Endothelial cell of umbilical vein (primary cell): ENCODE data around the gene UBR3. TPM values are rescaled to one million over a fixed set of nuclear protein-coding genes. Genes with fewer than 3 reads are reported as not detected.

Experiments used
- BruUV-seq: library from RNA; stranded (reverse); fragments of 400-500 nt; replicated peaks from 2 replicates; lab custom pipeline; 2021; lab: Mats Ljungman, UMichigan
- CTCF ChIA-PET: fragments of 300-600, 350-600 bp; sonication (Branson Sonifier 250); formaldehyde crosslinking; loops from one replicate; lab custom pipeline; 2021; ENCODE audit warnings: antibody characterized with exemption, inconsistent platforms; lab: Charles Lee
- POLR2A ChIA-PET: fragments of 300-600, 350-600 bp; sonication (Branson Sonifier 250); formaldehyde crosslinking; loops from one replicate; lab custom pipeline; 2021; ENCODE audit warnings: antibody characterized with exemption, inconsistent platforms; lab: Charles Lee
- DNase-seq: peaks from one replicate; pipeline ENCODE4 v3.0.0-alpha.2; 2011; ENCODE audit warnings: low read depth, low spot score
- FAIRE-seq: peaks from 2 replicates; lab custom pipeline; 2011; peaks lifted over from hg19 to GRCh38; lab: Jason Lieb, UNC
- H2AFZ ChIP-seq: 2 replicates; pipeline ENCODE4 v1.6.0; 2012; ENCODE audit warnings: low read depth, low read length, control low read depth, inconsistent platforms
- H3K27ac ChIP-seq: 2 replicates; pipeline ENCODE4 v1.5.1; 2011; ENCODE audit warnings: low read depth, mild to moderate bottlenecking, control low read depth, low read length, moderate library complexity; ENCODE audit not compliant: insufficient read depth
- H3K27me3 ChIP-seq, 2 experiments: 2 replicates each; pipeline versions ENCODE4 v1.6.0 to v1.6.1; 2011; ENCODE audit warnings: low read length in 2 of 2, mixed read lengths in 1 of 2; ENCODE audit not compliant: control insufficient read depth in 2 of 2, insufficient read depth in 2 of 2
- H3K36me3 ChIP-seq, 2 experiments: 2 replicates in 1 of 2; 3 replicates in 1 of 2; pipeline ENCODE4 v1.5.1; 2011; ENCODE audit warnings: low read length in 2 of 2, mild to moderate bottlenecking in 1 of 2, moderate library complexity in 1 of 2; ENCODE audit not compliant: control insufficient read depth in 2 of 2, insufficient read depth in 2 of 2; ENCODE audit errors: extremely low read depth in 1 of 2
- H3K4me1 ChIP-seq: 3 replicates; pipeline ENCODE4 v1.5.1; 2011; ENCODE audit warnings: mild to moderate bottlenecking, low read length; ENCODE audit not compliant: control insufficient read depth, insufficient read depth; ENCODE audit errors: extremely low read depth
- H3K4me2 ChIP-seq: 2 replicates; pipeline ENCODE4 v1.6.1; 2011; ENCODE audit warnings: low read length, control low read depth, mixed read lengths; ENCODE audit not compliant: insufficient read depth
- H3K4me3 ChIP-seq, 3 experiments: fragments of 200-600 bp in 1 of 3; sonication (generic), shearing (Covaris generic) in 1 of 3; replicated peaks in 1 of 3; 2 replicates each; pipeline ENCODE4 v1.5.1; 2011 to 2016; ENCODE audit warnings: control low read depth in 3 of 3, low read length in 3 of 3, mild to moderate bottlenecking in 2 of 3, inconsistent platforms in 1 of 3, low read depth in 1 of 3, moderate library complexity in 1 of 3; ENCODE audit not compliant: insufficient read depth in 1 of 3
- H3K79me2 ChIP-seq: 2 replicates; pipeline ENCODE4 v1.6.0; 2012; ENCODE audit warnings: low read length, inconsistent platforms; ENCODE audit not compliant: control insufficient read depth, insufficient read depth
- H3K9ac ChIP-seq: replicated peaks from 2 replicates; pipeline ENCODE3; 2011; ENCODE audit warnings: low read length, control low read depth; ENCODE audit not compliant: insufficient read depth; ENCODE audit errors: extremely low read depth
- H3K9me1 ChIP-seq: replicated peaks from 3 replicates; pipeline ENCODE4 v1.6.0; 2011; ENCODE audit warnings: mild to moderate bottlenecking, low read length; ENCODE audit not compliant: control insufficient read depth, insufficient read depth; ENCODE audit errors: extremely low read depth
- H3K9me3 ChIP-seq: replicated peaks from 2 replicates; pipeline ENCODE4 v1.5.1; 2012; ENCODE audit warnings: low read length, inconsistent platforms; ENCODE audit not compliant: control insufficient read depth, insufficient read depth
- H4K20me1 ChIP-seq: replicated peaks from 2 replicates; pipeline ENCODE3; 2011; ENCODE audit warnings: mild to moderate bottlenecking, low read length; ENCODE audit not compliant: control insufficient read depth, insufficient read depth; ENCODE audit errors: extremely low read depth
- CTCF ChIP-seq, 2 donors: IDR thresholded peaks; 1 replicate in 1 of 2; 2 replicates in 1 of 2; pipeline ENCODE4 v1.5.1; 2011; ENCODE audit warnings: low read length in 2 of 2, mild to moderate bottlenecking in 2 of 2, moderate library complexity in 2 of 2, control low read depth in 1 of 2, inconsistent platforms in 1 of 2, low read depth in 1 of 2; ENCODE audit not compliant: insufficient read depth in 1 of 2; ENCODE audit errors: extremely low read depth in 1 of 2
- EZH2 ChIP-seq: IDR thresholded peaks from 2 replicates; pipeline ENCODE4 v1.6.1; 2012; ENCODE audit warnings: borderline replicate concordance, low read depth, mild to moderate bottlenecking, moderate library complexity, low read length, inconsistent platforms; ENCODE audit not compliant: severe bottlenecking
- FOS ChIP-seq: IDR thresholded peaks from 2 replicates; pipeline ENCODE4 v1.6.1; 2011; ENCODE audit warnings: mild to moderate bottlenecking, low read length, moderate library complexity, borderline replicate concordance; ENCODE audit not compliant: insufficient read depth
- GATA2 ChIP-seq: IDR thresholded peaks from 2 replicates; pipeline ENCODE4 v1.7.0; 2011; ENCODE audit warnings: low read depth, mild to moderate bottlenecking, moderate library complexity, mixed read lengths, low read length; ENCODE audit not compliant: insufficient read length, insufficient read depth
- JUN ChIP-seq: IDR thresholded peaks from 2 replicates; pipeline ENCODE4 v1.6.1; 2011; ENCODE audit warnings: borderline replicate concordance, low read depth; ENCODE audit not compliant: insufficient read length, insufficient read depth
- MAX ChIP-seq: IDR thresholded peaks from 2 replicates; pipeline ENCODE4 v1.6.1; 2011; ENCODE audit not compliant: insufficient read depth, insufficient read length
- MYC ChIP-seq: IDR thresholded peaks from one replicate; pipeline ENCODE4 v1.6.1; 2011; ENCODE audit warnings: mild to moderate bottlenecking, low read depth, low read length
- POLR2A ChIP-seq: IDR thresholded peaks from 2 replicates; pipeline ENCODE4 v1.6.1; 2012; ENCODE audit warnings: low read depth, mild to moderate bottlenecking, control low read depth, low read length
- POLR2AphosphoS5 ChIP-seq: IDR thresholded peaks from 2 replicates; pipeline ENCODE4 v1.6.1; 2012; ENCODE audit warnings: low read depth, mild to moderate bottlenecking, control low read depth, low read length, moderate library complexity; ENCODE audit not compliant: insufficient read depth
- dilution Hi-C: fragments of 300-500 bp; cut with MboI; formaldehyde crosslinking; loops from one replicate; pipeline ENCODE4 v1.15.0; 2019; ENCODE audit warnings: low sequenced_read_pairs; ENCODE audit not compliant: extremely low pct_ligation_motif_present
- intact Hi-C: fragments of 100-400 bp; cut with micrococcal nuclease; formaldehyde crosslinking; loops from one replicate; pipeline ENCODE4 v1.10.0; 2022
- polyA plus RNA-seq, 4 experiments: library from polyadenylated mRNA; depleted of rRNA in 3 of 4; stranded (reverse) in 3 of 4; unstranded in 1 of 4; fragments of >200 nt; gene quantifications; 2 replicates each; pipeline versions ENCODE4 v1.2.1 to v1.2.3, GENCODE V29; 2011 to 2012; ENCODE audit warnings: missing spikeins in 1 of 4
- total RNA-seq: library from RNA; stranded (reverse); gene quantifications from 2 replicates; pipeline ENCODE4 v1.2.3, GENCODE V29; 2021

UBR3 gene
- total and polyA plus RNA-seq, 2 donors (not counting 3 experiments of a cell fraction or from before 2014, with no cell fraction given): 5.3 to 27.5 TPM

GRCh38 chr2:170087413-170087793 lies 260.1 kb downstream of the UBR3 start:
- dilution Hi-C loops (no loop called here), intact Hi-C loops (no loop called here)
- no peaks in the 10 kb centered on the region for H3K79me2 ChIP-seq
- no peak overlapping the region for H2AFZ ChIP-seq
- H3K4me3 ChIP-seq: no peak overlapping the region
- no peaks in the 10 kb centered on the region for H4K20me1 ChIP-seq
- no TSS peak for BruUV-seq
- H3K4me1 ChIP-seq: peaks cover 5% of the 10 kb centered on the region
- no peak overlapping the region for H3K27ac ChIP-seq
- no peak for FAIRE-seq
- DNase-seq: no peak
- no peak overlapping the region for H3K4me2 ChIP-seq
- CTCF ChIA-PET: no interaction called here
- H3K27me3 ChIP-seq: no peaks in the 10 kb centered on the region
- no peak overlapping the region for H3K9ac ChIP-seq
- peaks cover 0 to 2% of the 10 kb centered on the region in 2 experiments for H3K36me3 ChIP-seq
- TF ChIP-seq POLR2AphosphoS5: no peak
- POLR2A ChIA-PET: no interaction called here
- H3K9me3 ChIP-seq: no peaks in the 10 kb centered on the region
- H3K9me1 ChIP-seq: peaks cover 3% of the 10 kb centered on the region

DNA sequence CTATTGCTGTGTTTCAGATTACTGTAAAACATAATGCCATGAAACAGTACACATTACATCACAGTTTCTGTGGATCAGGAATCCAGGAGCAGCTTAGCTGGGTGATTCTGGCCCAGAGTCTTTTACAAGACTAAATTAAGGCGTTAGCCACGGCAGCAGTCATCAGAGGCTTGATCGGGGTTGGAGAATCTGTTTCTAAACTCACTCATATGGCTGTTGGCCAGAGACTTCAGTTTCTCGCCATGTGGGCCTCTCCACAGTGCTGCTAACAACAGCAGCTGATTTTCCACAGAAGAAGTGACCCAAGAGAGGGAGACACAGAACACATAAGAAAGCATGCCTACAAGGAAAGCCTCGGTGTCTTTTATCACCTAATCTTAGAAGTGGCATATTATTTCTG lies 261.5 kb downstream of the UBR3 start:
- H3K4me1 ChIP-seq: peaks cover 5% of the 10 kb centered on the region
- POLR2A ChIA-PET: no interaction called here
- FAIRE-seq (no peak), DNase-seq (no peak)
- H3K27ac ChIP-seq: no peak overlapping the region
- H3K9me1 ChIP-seq: peaks cover 3% of the 10 kb centered on the region
- no peak overlapping the region for H3K9ac ChIP-seq
- H2AFZ ChIP-seq: no peak overlapping the region
- CTCF ChIA-PET: interaction anchor here (1.0 to 1.2 kb wide), 2 partner anchors 10 to 609 kb away, joined by 3 to 4 read pairs; partner anchors contain the start of gene BBS5
- H4K20me1 ChIP-seq: no peaks in the 10 kb centered on the region
- H3K27me3 ChIP-seq: no peaks in the 10 kb centered on the region
- H3K36me3 ChIP-seq: no peaks in the 10 kb centered on the region
- no TSS peak for BruUV-seq
- no peak overlapping the region for H3K4me3 ChIP-seq
- H3K9me3 ChIP-seq: no peaks in the 10 kb centered on the region
- no peaks in the 10 kb centered on the region for H3K79me2 ChIP-seq
- TF ChIP-seq POLR2AphosphoS5 (no peak), JUN (no peak), MAX (no peak), EZH2 (no peak), GATA2 (no peak), MYC (no peak), POLR2A (no peak), CTCF (IDR thresholded peaks at IDR 0.05; ENCODE audit: extremely low read depth in 1 of 2, insufficient read depth in 1 of 2, low read depth in 1 of 2, low read length in 2 of 2) (no peak), FOS (no peak)
- H3K4me2 ChIP-seq: no peak overlapping the region
- dilution Hi-C loops: no loop called here
- intact Hi-C loops: no loop called here
